NOMO-1 treated with dmso at 0.1 percent for 144 hours (cell line): ENCODE data around the gene GNA14.
"Not testable (repeated sequence)": the region's sequence is repeated elsewhere in the genome, so short reads cannot be mapped to it uniquely, and the experiment has no call there.

ENCODE experiments used
- DNase-seq: peaks from one replicate; lab custom pipeline; 2025; ENCODE audit not compliant: unreplicated experiment; lab: John Stamatoyannopoulos, UW

Gene GNA14

DNA sequence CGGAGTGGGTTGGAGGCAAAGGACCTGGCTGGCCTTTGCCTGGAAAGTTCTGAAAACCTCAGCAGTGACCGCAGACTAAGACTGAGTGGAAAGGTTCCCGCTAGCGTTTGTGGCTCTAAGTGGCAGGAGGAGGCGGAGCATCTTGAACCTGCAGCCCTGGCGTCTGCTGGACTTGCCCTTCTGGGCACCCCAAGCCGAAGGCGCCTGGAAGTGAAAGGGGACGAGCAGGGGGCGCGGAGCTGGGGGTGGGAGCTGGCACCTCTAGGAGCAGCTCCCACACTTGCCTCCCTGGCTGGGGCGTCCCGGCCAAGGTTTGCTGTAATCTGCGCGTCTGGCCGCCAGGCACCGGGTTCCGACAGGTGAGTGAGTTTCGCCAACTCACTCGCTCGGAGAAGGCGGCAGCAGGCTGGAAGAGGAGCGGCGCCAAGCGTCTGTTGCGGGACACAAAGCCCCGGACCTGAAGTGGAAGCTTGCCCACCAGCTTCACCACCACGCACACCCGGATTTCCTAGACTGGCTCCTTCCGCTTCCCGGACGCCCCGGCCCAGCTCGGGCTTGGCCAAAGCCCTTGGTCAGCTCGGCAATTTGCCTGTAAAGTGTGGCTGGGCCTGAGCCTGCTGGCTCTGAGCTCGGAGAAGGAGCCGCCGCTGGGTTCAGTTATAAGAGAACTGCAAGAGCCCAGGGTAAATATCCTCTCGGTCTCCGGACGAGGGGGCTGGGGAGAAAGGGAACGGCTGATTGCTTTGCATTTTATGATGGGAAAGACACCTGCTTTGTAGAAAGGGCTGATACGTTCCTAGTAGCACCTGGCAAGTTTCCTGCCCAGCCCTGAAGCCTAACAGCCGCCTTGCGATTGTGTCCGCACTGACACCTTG is at the start of gene GNA14:
Gene GNA14 (minus strand): TSS at position 89 of the 875 bp plus-strand sequence. CDS start 529 bp downstream, outside the sequence.
- no peak for DNase-seq

DNA sequence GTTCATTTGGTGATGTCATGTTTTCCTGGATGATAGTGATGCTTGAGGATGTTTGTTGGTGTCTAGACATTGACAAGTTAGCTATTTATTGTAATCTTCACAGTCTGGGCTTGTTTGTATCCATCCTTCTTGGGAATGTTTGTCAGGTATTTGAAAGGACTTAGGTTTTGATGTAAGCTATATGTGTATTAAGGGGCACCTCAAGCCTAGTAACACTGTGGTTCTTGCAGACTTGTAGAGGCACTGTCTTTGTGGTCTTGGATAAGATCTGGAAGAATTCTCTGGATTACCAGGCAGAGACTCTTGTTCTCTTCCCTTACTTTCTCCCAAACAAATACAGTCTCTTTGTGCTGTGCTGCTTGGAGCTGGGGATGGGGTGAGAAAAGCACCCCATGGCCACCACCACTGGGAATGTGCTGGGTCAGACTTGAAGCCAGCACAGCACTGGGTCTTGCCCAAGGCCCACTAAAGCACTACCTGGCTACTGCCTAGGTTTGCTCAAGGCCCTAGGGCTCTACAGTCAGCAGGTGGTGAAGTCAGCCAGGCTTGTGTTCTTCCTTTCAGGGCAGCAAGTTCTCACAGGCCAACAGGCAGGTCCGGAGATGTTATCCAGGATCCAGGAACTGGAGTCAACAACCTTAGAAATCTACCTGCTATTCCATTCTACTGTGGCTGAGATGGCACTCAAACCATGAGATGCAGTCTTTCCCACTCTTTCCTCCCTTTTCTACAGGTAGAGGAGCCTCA is 49.3 kb upstream of the GNA14 start:
- no peak for DNase-seq

DNA sequence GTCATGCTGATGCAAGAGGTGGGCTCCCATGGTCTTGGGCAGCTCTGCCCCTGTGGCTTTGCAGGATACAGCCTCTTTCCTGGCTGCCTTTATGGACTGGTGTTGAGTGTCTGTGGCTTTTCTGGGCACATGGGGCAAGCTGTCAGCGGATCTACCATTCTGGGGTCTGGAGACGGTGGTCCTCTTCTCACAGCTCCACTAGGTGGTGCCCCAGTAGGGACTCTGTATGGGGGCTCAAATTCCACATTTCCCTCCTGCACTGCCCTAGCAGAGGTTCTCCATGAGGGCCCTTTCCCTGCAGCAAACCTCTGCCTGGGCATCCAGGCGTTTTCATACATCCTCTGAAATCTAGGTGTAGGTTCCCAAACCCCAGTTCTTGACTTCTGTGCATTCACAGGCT is 42.6 kb upstream of the GNA14 start:
- not testable (repeated sequence) for DNase-seq

DNA sequence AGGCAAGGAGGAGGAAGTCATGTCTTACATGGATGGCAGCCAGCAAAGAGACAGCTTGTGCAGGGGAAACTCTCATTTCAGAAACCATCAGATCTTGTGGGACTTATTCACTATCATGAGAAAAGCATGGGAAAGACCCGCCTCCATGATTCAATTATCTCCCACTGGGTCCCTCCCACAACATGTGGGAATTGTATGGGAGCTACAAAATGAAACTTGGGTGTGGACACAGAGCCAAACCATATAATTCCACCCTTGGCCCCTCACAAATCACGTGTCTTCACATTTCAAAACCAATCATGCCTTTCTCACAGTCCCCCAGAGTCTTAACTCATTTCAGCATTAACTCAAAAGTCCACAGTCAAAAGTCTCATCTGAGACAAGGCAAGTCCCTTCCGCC is 42.0 kb upstream of the GNA14 start:
- not testable (repeated sequence) for DNase-seq

DNA sequence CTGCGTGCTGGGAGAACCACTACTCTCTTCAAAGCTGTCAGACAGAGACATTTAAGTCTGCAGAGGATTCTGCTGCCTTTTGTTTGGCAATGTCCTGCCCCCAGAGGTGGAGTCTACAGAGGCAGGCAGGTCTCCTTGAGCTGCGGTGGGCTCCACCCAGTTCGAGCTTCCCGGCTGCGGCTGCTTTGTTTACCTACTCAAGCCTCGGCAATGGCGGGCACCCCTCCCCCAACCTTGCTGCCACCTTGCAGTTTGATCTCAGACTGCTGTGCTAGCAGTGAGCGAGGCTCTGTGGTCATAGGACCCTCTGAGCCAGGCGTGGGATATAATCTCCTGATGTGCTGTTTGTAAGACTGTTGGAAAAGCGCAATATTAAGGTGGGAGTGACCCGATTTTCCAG is 39.6 kb upstream of the GNA14 start:
- not testable (repeated sequence) for DNase-seq

DNA sequence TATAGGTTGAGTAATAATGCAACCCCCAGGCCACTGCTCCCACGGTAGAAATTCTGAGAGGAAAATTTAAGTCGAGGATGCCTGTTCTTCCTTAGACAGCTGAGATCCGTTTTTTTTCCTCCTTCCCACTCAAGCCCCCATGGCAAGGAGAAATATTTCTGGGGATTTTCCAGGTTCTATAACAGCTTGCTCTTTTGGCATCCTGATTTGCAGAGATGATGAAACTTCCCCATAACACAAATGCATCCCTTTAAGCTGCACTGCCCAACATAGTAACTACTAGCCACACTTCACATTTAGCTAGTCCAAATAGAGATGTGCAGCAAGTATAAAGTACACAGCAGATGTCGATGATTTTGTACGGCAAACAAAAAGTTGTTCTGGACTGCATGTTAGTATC is 32.5 kb upstream of the GNA14 start:
- no peak for DNase-seq

DNA sequence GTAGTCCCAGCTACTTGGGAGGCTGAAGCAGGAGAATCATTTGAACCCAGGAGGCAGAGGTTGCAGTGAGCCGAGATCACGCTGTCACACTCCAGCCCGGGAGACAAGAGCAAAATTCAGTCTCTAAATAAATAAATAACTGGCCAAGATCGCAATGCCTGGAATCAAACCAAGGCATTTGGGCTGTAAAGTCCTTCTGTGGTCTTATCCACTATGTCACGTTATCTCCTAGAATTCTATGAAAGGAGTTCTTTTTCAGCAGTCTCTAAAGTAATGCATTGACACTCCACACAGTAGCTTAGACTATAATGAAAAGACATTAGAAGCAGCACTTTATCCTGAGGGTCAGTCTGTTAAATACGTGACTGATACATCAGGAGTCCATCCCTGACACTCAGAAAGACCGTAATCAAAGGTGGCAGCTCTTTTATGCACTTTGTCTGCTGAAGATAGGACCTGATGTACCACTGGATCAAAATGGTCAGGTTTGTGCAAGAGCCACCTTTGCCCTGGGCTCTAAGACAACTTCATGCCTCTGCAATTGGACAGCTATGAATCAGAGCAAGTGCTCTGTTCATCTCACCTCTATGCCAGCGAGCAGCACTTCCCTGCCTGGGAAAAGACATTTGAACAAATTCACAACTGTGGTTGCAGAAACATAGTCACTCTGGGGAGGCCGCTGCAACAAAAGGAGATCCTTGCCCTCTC is 31.7 kb upstream of the GNA14 start:
- no peak for DNase-seq

DNA sequence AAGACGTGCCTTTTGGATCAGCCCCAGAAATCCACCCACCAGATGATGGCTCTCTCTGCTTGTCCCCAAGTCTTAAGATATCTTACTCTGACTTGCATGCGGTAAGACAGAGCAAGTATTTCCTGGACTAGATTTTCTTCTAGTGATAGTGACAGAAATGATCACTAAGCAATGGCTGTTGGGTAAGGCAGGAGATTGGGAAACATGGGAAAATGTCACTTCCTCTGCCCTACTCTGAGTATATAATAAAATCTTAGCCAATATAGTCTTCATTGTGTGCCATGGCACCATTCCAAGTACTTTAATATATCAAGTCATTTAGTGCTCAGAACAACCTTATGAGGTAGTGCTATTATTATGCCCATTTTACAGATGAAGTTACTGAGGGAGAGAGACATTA is 31.0 kb upstream of the GNA14 start:
- no peak for DNase-seq

DNA sequence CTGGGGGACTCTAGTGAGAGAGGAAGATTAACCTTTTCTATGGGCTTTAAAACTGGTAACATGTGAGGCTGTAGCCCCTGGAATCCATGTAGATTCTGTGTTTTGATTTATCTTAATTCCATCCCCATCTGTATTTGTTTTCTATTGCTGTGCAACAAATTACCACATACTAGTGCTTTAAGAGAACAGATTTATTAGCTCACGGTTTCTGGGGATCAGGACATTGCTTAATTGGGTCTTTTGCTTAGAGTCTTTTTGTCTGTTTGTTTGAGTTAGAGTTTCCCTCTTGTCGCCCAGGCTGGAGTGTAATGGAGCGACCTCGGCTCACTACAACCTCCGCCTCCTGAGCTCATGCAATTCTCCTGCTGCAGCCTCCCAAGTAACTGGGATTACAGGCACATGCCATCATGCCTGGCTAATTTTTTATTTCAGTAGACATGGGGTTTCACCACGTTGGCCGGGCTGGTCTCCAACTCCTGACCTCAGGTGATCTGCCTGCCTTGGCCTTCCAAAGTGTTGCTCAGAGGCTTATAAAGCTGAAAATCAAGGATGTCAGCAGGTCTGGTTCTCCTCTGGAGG is 29.9 kb upstream of the GNA14 start:
- DNase-seq, result no peak

DNA sequence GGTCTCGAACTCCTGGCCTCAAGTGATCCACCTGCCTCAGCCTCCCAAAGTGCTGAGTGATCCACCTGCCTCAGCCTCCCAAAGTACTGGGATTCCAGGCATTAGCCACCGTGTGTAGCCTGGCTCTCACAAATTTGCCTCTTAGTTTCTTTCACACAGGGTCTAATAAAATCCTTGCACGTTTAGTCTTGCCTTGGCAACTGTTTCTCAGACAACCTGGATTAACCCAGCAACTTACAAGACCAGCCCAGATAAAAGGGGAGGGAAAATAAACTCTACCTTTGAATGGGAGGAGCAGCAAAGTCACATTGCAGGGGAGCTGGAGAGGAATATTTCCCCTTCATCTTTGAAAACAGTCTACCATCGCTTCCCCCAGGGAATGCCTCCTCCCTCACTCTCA is 29.3 kb upstream of the GNA14 start:
- no peak for DNase-seq

DNA sequence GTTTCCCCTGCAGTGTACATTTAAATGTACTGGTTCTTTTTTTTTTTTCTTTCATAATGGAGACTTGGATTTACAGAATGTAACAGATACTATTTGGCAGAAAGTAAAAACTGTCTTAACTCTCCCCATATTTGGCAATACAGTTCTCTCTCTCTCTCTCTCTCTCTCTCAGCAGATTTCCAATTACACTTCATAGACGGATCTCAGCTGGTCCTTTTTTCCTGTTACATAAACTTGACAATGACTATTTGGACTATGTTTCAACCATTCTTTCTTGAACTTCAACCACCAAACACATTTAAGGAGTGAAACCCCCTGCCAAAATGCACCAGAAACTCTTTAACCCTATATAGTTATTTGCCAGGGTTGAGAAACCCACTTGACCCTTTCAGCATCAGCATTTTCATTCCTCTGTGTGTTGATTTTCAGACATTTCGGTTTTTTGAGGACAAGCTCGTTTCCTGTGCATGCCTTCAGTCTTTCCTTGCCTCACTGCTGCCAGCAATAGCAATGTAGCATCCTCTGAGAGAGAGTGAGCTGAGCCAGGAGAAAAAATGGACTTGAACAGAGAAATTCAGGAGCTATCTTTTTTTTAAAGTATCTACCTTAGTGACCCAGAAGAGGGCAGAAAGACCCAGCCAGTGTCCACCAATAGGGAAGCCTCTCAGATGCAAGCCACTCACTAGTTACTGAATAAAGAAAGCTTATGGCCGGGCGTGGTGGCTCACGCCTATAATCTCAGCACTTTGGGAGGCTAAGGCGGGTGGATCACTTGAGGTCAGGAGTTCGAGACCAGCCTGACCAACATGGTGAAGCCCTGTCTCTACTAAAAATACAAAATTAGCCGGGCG is 26.0 kb upstream of the GNA14 start:
- DNase-seq, result no peak

DNA sequence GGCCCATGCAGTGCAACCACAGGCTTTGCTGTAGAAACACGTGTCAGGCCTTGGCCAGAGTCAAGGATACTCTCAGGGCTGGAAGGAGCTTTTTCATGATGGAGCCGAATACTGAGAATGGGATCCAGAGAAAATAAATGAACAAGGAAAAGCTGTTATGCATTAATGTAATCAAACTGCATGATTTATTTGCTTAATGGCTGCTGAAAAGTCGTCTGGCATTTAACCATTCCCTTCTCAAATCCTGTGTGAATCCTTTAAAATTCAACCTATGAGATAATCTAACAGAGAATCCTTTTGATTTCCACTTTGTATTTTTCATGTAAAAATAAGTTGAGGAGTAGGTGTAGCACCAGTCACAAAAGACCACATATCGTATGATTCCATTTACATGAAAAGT is 24.1 kb upstream of the GNA14 start:
- no peak for DNase-seq

DNA sequence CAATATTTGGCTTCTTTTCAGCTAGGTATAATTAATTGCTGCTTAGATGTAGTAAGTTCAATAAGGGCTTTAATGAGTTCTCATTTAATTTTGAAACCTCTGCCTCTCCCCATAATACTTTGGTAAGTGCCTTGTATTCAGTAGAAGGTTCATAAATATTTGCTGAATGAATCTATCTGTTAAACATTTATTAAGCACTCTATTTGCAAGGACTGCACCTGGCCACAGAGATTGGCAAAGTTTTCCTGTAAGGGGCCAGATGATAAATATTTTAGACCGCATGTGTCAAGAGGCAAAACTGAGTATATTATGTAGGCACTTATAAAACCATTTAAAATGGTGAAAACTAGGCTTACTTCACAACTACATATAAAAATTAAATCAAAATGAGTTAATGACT is 19.0 kb upstream of the GNA14 start:
- DNase-seq, result no peak

DNA sequence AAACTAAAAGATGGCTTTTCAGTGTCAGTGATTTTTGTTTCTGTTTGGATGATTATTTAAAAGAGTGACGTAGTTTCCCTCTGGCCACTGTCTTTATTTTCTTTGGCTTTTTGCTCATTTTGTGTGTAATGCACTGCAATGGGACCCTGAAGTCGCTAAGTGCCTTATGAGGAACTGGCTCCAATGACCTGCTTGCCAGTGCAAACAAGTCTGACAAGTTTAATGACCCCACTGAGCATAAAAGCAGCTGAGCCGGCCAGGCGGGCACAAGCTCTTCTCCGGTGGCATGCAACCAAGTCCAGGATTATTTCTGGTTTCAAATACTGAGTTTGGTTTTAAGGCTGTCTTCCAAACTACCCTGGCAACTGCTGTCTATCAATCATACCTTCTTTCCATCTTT is 15.6 kb upstream of the GNA14 start:
- DNase-seq, result no peak

DNA sequence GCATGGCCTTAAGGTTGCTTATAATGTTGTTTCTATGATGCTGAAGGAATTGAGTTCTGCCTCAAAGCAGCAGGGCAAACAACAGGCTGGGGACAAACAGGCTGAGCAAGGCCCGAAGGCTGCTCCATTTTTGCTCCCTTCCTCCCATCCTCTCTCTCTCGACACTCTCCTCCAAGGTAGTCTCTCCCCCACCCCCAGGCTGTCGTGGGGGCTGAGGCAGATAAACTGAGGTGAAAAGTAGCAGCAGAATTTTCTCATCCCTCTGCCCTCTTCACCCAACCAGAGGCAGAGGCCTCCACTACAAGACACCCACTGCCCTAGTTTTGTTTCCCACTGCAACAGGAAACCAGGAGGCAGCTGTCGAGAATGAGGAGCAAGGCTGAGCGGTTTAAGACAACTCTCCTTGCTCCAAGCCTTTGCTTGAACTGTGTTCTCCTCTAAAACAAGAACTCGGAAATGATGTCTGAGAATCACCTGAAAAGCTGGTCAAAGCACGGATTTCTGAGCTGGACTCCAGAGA is 13.5 kb upstream of the GNA14 start:
- DNase-seq, result no peak

DNA sequence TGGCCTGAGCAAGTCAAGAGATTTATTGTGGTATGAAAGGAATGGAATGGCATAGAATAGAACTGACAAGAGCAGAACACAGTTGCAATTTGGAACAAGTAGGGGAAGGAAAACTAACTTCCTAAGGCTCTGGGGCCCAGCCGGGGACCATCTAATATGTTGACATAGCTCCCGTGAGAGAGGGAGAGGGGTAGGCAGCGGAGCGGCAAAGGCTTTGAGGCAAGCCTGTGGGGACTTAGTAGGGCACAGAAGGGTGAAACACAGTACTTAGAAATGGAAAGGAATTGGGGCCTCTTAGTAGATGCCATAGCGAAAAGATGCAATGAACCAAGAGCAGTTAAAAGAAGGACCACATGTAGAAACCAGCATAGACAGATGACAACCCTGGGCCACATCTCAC is 11.8 kb upstream of the GNA14 start:
- no peak for DNase-seq

DNA sequence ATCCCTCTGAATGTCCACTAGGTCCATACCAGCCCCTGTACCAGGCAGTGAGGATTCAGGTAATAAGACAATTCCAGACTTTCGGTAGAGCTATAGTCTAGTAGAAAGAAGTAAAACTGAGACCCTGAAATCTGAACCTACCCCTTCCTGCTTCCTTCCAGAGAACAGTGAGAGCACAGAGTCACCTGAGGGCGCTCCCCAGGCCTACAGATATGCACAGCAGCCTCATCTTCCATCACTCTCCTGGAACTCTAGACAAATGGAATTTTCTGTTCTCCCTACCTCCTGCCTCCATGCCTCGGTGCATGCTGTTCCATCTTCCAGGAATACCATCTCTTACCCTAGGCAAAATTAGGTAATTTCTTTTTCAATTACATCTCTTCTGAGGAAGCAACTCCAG is 3.1 kb upstream of the GNA14 start:
- no peak for DNase-seq

DNA sequence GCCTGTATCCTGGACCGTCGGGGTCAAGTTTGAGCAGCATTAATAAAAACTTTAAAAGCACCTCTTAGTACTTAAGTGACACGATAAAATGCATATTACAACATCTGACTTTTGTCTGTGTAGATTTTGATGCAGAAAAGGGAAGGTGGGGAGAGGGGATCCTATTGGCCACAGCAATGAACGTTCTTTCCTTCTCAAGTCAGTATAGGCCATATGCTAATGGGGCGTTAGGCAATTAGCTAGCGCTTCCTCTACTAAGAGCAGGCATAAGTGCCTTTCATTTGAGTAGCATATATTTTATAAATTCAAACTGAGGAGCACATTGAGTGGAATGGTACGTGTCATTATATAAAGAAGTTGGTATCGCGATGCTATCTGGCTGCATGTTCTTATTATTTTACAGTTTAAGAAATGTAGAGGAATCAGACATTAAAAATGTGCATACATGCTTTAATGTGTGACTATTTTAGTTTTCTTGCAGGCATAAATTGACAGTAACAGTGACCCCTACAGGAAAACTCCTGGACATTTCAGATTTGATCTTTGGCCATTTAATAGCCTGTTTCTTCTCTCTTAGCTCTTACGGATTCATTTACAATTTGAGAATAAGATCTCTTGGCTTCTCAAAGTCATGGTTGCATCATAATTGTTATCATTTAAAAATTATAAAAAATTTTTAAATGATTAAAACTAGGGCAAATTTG is 1.1 kb upstream of the GNA14 start:
- peak; percentile 72 for DNase-seq
